ENCODE data around the gene CRTC2.
A peak's percentile ranks its signal among the peaks of the same experiment; 100 is the strongest.
"Not testable (repeated sequence)": the region's sequence is repeated elsewhere in the genome, so short reads cannot be mapped to it uniquely, and the experiment has no call there.

The CRTC2 gene, protein sequence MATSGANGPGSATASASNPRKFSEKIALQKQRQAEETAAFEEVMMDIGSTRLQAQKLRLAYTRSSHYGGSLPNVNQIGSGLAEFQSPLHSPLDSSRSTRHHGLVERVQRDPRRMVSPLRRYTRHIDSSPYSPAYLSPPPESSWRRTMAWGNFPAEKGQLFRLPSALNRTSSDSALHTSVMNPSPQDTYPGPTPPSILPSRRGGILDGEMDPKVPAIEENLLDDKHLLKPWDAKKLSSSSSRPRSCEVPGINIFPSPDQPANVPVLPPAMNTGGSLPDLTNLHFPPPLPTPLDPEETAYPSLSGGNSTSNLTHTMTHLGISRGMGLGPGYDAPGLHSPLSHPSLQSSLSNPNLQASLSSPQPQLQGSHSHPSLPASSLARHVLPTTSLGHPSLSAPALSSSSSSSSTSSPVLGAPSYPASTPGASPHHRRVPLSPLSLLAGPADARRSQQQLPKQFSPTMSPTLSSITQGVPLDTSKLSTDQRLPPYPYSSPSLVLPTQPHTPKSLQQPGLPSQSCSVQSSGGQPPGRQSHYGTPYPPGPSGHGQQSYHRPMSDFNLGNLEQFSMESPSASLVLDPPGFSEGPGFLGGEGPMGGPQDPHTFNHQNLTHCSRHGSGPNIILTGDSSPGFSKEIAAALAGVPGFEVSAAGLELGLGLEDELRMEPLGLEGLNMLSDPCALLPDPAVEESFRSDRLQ

DNA sequence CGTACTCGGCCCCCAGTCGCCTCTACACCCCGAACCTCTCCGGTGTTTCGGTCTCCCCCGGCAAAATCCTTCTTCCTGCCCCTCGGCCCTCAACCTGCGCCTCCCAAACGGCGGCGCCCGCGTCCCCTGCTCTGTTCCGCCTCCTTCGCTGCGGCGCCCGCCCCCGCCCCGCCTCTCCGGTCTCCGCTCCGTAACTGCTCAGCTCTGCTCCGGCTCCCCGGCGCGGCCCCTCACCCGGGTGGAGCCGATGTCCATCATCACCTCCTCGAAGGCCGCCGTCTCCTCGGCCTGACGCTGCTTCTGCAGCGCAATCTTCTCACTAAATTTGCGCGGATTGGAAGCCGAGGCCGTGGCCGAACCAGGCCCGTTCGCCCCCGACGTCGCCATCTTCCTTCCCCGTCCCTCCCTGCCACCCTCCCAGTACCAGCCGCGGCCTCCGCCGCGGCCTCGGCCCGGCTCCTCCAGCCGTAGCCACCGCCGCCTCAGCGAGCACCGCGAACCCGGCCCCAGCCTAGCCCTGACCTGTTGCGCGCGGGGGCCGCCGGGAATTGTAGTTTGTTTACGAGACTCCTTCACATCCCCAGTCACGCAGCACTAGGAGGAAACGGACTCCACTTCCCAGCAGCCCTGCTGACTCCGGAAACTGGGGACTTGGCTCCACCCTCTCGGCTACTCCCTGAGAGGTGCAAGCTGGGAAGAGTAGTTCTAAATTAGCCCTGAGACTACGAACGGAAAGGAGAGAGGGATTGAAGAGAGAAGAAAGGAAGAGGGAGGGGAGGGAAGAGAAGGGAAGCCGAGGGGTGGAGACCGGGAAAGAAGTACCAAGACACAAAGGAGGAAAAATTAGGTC, at the start of gene CRTC2:
TSS of gene CRTC2 (minus strand) at position 502 of the 850 bp plus-strand sequence. CDS start at position 387, 115 bp downstream.
- peak; percentile 100 for DNase-seq (ENCODE audit: low spot score)

DNA sequence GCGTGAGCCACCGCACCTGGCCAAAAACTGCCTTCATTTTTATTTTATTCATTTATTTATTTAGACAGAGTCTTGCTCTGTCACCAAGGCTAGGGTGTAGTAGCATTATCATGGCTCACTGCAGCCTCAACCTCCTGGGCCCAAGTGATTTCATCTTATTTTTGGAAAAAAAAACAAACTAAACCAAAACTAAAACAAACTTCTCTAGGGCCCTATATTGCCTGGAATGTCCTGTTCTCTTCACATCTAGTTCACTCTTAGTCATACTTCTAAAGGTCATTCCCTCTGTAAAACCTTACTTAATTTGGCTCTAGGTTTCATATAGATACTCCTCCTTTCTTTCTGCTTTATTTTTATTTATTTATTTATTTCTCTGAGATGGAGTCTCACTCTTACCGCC, 47.7 kb upstream of the CRTC2 start:
- DNase-seq (ENCODE audit: low spot score) = no peak

DNA sequence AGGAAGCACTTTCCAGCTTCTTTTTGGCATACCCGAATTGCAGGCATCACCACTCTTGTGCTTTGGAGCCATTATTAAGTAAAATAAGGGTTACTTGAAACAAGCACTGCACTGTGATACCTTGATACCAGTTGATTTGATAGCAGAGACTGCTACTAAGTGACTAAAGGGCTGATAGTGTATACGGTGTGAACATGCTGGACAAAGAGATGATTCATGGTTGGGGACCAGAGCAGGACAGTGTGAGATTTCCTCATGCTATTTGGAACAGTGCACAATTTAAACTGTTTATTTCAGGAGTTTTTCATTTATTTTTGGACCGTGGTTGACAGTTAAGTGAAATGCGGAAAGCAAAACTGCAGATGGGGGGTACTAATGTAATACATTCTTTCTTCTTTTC, 42.0 kb upstream of the CRTC2 start:
- no peak for DNase-seq (ENCODE audit: low spot score)

DNA sequence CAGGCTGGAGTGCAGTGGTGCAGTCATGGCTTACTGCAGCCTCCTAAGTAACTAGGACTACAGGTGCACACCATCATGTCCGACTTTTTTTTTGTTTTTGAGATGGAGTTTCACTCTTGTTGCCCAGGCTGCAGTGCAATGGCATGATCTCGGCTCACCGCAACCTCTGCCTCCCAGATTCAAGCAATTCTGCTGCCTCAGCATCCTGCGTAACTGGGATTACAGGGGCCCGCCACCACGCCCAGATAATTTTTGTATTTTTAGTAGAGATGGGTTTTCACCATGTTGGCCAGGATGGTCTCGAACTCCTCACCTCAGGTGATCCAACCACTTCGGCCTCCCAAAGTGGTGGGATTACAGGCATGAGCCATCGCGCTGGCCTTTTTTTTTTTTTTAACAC, 38.5 kb upstream of the CRTC2 start:
- DNase-seq (ENCODE audit: low spot score) = not testable (repeated sequence)

DNA sequence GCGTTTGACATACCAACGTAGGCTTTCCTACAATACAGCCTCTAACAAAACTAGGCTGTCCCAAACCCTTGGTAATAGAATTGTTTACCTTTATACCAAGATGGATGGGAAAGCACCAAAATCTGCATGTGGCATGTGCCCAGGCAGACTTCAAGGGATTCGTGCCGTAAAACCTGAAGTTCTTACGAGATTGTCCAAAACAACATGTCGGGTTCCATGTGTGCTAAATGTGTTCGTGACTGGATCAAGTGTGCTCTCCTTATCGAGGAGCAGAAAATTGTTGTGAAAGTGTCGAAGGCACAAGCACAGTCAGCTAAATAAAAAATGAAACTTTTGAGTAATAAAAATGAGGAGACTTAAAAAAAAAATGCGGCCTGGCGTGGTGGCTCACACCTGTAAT, 37.2 kb upstream of the CRTC2 start:
- DNase-seq (ENCODE audit: low spot score) = no peak

DNA sequence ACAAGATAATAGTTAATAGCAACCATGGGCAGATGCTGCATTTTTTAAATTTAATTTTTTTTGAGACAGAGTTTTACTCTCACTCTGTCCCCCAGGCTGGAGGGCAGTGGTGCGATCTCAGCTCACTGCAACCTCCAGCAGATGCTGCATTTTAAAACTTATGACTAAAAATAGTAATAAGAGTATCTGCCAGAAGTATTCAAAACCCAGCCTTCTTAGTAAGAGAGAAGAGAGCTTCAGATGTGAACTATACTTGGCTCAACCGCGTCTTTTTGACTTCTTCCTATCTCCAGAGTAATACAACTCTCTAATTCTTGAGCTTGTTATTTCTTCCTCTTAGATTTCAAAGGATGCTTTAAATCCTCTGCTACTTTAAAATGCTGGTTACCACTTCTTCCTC, 36.8 kb upstream of the CRTC2 start:
- DNase-seq (ENCODE audit: low spot score) = no peak

DNA sequence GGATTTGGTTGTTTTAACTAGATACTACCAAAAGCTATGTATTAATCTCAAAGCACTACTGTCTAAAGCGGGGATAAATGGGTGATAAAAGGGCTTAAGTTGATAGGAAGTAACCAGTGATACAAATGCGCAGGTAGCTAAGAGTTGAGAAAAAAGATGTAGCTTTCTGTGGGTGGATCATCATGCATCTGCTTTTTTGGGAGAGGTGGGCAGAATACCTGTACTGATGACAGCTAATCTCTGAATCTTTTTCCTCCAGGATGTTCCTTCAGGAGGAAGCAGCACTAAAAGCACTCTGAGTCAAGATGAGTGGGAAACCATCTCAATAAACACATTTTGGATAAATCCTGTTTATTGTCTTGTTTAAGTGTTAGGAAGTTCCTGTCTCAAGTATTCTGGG, 33.4 kb upstream of the CRTC2 start:
- no peak for DNase-seq (ENCODE audit: low spot score)

DNA sequence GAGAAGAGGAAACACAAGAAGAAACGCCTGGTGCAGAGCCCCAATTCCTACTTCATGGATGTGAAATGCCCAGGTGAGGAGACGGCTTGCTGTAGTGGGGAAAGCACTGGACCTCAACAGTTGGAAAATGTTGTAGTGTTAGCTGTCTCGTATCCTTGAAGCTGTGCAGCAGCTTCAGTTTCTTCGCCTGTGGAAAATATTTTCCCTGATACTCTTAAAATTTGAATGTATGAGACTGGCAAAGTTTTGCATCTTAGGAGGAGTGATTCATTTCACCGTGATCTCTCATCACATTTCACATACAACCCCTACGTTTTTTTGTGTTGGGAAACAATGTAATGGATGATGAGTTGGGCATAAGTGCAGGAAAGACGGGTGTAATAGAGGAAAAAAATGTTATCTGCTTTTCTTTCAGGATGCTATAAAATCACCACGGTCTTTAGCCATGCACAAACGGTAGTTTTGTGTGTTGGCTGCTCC, 32.8 kb upstream of the CRTC2 start:
- no peak for DNase-seq (ENCODE audit: low spot score)

DNA sequence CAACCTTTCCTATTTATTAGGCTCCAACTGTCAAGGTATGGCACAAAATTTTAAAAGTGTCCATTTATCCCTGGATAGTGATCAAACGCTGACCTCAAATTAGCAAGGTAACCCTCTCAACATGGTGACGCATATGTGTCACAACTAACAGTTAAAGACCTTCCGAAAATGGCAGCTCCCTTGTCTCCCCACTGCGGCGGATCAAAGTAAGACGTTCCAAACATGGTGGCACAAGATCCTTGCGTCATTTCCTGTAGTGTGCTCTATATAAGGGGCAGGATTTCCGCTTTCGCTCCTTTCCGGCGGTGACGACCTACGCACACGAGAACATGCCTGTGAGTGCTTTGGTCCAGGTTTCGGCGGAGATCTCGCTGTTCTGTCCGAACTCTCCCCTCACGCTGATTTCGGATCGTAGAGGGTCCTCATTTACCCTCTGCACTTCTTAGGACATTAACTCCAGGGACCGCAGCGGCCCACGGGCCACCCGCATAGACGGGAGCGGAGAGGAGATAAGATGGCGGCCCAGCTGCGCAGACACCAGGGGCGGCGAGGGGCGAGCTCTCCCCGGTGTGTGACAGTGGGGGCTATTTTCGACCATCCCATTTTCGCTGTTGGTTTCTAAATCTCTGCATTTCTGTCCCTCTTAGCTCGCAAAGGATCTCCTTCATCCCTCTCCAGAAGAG, 32.2 kb upstream of the CRTC2 start, which contains the start of gene RPS27:
TSS of gene RPS27 (plus strand) at position 295 of the 683 bp plus-strand sequence. CDS start at position 330, 35 bp downstream.
- DNase-seq (ENCODE audit: low spot score) = peak; percentile 94

DNA sequence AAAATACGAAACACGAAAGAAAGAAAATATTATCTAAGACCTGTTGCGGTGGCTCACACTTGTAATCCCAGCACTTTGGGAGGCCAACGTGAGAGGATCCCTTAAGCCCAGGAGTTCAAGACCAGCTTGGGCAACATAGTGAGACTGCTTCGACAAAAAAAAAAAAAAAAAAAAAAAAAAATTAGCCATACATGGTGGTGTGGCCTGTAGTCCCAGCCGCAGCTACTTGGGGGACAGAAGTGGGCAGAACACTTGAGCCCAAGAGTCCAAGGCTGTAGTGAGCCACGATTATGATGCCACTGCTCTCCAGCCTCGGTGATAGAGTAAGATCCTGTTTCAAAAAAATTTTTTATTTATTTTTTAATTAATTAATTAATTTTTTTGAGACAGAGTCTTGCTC, 29.2 kb upstream of the CRTC2 start:
- no peak for DNase-seq (ENCODE audit: low spot score)

DNA sequence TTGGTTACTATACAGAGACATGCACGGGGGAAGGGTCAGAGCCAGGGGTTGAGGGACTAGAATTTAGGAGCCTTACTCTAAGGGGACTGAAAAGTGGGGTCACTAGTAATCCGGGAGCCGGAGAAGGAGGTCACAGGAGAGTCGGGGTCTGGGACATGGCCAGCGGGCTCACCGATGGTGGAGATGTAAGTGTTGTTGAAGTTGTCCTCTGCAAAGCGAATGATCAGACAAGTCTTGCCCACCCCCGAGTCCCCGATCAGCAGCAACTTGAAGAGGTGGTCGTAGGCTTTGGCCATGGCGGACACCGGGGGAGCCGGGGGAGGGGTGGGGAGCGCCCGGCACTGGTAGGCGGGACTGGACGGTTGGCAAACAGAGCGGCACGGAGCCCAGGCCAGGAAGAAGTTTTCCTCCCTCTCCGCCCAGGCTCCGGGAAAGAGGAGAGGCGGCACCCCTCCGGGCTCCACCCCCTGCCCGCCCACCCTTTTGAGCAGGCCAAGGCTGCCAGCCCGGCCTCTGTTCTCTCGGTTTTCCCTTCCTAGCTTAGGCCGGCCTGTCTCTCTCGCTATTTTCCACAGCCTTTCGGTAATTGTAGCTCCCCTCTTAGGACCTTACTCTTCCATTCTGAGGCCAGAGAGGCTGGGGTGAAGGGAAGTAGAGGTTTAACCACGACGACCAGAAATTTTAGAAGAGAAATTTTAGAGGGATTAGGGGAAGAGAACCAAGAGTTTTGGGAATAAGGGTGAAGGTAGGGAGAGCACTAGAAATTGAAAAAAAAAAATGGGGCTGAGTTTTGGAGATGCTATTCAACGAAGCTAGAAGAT, 27.7 kb upstream of the CRTC2 start, which contains the start of gene RAB13:
TSS of gene RAB13 (minus strand) at position 399 of the 821 bp plus-strand sequence. CDS start at position 296, 103 bp downstream.
- peak; percentile 87 for DNase-seq (ENCODE audit: low spot score)

DNA sequence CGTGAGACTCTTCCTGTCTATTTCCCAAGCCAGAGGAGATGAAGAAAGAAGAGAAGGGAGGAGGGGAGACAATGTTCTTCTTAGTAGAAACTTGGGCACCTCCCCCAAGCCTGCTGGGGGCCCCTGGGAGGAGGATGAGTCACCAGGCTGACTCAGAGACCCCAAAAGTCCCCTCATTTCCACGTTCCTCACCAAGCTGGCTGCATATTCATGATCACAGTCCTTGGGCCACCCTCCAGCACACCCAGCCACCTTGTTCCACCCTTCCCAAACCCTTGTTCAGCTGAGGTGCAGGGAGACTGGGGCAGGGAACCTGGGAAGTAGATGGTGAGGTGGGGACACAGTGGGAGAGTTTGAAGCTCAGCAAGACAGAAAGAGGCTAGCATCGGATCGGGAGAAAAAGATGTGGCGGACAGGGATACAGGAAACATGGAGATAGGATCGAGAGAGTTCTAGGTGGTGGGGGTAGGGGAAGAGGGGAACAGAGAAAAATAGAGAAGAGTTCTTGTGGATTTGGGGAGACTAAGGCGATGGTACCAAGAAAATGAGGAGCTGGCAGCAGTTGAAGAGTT, 27.0 kb upstream of the CRTC2 start:
- DNase-seq (ENCODE audit: low spot score) = no peak

DNA sequence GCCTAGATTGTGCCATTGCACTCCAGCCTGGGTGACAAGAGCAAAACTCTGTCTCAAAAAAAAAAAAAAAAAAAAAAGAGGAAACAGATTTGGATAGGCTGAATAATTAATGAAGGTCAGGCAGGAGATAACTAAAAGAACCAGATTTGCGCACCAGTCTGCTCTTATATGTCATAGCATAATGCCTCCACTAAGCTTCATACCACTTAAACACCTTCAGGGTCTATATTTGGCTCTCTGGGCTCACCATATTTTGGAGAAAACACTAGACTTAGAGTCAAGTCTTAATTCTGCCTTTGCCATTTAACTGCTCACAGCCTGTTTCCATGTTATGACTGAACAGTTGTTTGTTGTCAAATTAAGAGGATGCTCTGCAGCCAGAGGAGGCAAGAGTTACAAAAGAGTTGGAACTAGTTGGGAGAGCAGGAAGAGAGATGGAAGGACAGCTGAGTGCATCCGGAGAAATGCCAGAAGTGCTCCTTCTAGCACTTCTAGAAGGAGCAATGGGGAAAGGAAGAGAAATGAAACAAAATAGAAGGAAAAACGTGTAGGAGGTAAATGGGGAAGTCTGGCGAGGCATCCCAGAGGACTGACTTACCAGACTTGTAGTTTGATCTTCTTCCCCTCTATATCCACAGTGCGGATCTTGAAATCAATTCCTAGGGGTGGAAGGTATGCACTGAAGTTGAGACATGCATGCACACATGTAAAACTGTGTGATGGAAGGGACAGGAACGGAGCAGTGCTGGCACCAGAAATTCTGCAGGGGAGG, 25.9 kb upstream of the CRTC2 start:
- DNase-seq (ENCODE audit: low spot score) = no peak

DNA sequence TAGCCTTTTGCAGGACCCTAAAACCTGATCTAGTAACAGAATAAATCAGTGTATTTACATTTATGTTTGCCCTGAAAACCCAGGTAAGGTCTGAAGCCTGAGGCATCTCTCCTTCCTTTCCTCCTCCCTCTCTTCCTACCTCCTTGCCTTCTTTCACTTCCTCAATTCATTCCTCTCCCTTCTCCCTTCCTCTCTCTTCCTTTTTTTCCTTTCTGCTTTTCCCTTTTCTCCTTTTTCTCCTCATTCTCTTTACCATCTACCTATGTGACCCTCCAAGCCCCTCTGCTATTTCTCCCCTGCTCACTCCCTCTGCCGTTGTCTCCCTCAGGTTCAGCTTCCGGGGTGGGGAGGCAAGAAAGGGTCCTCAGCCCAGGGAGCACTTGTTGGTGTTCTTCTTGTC, 23.3 kb upstream of the CRTC2 start:
- not testable (repeated sequence) for DNase-seq (ENCODE audit: low spot score)

DNA sequence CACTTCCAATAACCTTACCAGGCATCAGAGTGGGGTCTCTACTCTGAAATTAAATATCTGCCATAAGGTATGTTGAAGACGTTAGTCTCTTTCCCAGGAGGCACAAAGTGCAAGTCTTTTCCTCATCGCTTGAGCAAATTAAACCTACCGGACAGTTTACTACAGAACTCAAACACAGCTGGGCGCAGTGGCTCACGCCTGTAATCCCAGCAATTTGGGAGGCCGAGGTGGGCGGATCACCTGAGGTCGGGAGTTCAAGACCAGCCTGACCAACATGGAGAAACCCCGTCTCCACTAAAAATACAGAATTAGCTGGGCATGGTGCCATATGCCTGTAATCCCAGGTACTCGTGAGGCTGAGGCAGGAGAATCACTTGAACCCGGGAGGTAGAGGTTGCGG, 20.7 kb upstream of the CRTC2 start:
- DNase-seq (ENCODE audit: low spot score) = not testable (repeated sequence)

DNA sequence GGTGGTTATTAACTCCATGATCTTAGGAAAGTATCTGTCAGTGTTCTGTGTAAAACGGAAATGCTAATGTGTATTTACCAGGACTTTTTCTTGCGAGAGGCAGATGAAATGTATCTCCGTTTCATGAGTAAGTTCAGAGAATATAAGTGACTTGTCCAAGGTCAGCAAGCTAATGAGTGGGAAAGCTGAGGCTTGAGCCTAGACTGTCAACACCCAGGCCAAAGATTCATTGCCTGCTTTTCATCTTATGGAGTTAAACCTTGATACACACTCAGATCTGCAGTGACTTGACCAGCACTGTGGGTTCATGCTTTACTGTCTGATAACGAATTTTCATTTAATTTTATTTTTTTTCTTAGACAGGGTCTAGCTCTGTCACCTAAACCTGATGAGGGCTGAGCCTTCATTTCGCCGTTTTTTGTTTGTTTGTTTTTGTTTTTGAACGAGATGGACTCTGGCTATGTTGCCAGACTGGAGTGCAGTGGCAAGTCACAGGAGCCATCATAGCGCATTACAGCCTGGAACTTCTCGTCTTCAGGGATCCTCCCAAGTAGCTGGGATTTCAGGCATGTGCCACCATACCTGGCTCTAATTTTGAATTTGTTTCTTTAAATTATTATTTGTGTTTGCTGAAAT, 20.0 kb upstream of the CRTC2 start:
- no peak for DNase-seq (ENCODE audit: low spot score)

DNA sequence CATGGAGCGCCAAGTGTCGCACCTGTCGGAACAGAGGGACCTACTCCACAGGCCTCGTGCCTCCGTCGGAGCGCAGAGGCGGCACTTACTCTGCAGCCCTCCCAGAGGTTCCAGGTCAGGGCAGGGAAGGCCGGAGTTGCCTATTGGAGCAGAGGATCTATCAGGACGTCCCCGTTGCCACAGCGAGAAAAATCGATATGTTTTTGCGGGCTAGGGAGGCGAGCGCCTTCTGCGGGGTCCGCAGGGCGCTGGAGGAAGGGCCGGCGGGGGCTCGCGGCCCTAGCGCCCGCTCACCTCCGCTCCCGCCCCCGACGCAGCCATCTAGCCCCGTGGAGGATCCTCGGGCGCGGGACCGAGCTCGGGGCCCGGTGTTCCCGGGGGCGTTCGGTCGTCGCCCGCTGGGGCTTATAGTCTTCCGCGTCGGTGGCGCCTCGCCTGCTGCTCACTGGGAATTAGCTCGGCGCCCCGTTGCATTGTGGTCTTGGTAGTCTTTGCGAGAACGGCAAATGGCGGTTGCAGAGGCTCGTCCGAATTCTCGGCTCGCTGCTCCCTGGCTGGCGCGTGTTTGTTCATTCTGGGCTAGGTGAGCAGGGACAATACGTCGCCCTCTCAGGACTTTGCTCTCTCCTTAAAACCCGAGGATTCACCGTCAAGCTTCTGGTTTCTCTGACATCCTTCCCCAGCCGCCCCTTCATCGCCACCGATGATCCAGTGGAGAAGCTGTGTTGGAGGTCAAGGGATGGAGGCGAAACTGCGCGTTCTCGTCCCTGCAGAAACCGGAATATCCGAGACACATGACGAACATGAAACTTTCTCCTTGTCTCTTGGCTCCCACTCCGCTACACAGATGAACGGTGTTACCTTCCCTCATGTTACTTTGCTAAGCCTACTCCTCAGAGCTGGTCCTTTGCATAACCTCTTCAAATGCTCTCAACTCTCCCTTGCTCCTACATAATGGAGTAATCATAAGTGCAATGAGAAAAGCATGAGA, 19.1 kb upstream of the CRTC2 start, which contains the start of gene JTB:
TSS of gene JTB (minus strand) at position 425 of the 991 bp plus-strand sequence. CDS start at position 3, 422 bp downstream.
- DNase-seq (ENCODE audit: low spot score) = peak; percentile 84
